Large intestine (tissue), 3 donors: ENCODE data around the gene SMC3. TPM values are rescaled to one million over a fixed set of nuclear protein-coding genes. Genes with fewer than 3 reads are reported as not detected.
"Not testable (repeated sequence)": the region's sequence is repeated elsewhere in the genome, so short reads cannot be mapped to it uniquely, and the experiment has no call there.

Experiments
- DNase-seq, 2 donors: peaks; one replicate each; pipeline versions ENCODE4 v3.0.0 to v3.0.0-alpha.2; 2013
- H3K27ac ChIP-seq: one replicate; pipeline ENCODE4 v1.5.1; 2013; ENCODE audit warnings: low read length
- H3K27me3 ChIP-seq: 2 replicates; pipeline ENCODE4 v1.6.1; 2013; ENCODE audit warnings: low read length; ENCODE audit not compliant: control insufficient read depth, insufficient read depth
- H3K36me3 ChIP-seq: 2 replicates; pipeline ENCODE4 v1.6.1; 2013; ENCODE audit warnings: low read length; ENCODE audit not compliant: control insufficient read depth, insufficient read depth
- H3K4me1 ChIP-seq: one replicate; pipeline ENCODE4 v1.6.1; 2013; ENCODE audit warnings: low read length; ENCODE audit not compliant: control insufficient read depth, insufficient read depth
- H3K4me3 ChIP-seq: one replicate; pipeline ENCODE4 v1.5.1; 2013; ENCODE audit warnings: low read length
- H3K9me3 ChIP-seq: one replicate; pipeline ENCODE4 v1.6.1; 2013; ENCODE audit warnings: mild to moderate bottlenecking, low read depth, low read length, moderate library complexity; ENCODE audit not compliant: control insufficient read depth
- WGBS: methylation state at CpG from one replicate; pipeline ENCODE4 v1.1.5; 2013; ENCODE audit warnings: low lambda C conversion rate; ENCODE audit not compliant: insufficient coverage; 5-methylcytosine and 5-hydroxymethylcytosine counted together
- polyA plus RNA-seq: library from polyadenylated mRNA; unstranded; fragments of 120-200 nt; gene quantifications from one replicate; pipeline ENCODE4 v1.2.1, GENCODE V29; 2013

SMC3 gene
- polyA plus RNA-seq, 1 donor: 62.6 TPM

GRCh38 chr10:110636572-110636931, 69.1 kb downstream of the SMC3 start:
- Histone ChIP-seq H3K4me3 (no peak overlapping the region), H3K36me3 (no peaks in the 10 kb centered on the region), H3K9me3 (no peaks in the 10 kb centered on the region), H3K27me3 (peaks cover 14% of the 10 kb centered on the region), H3K27ac (no peak overlapping the region), H3K4me1 (no peaks in the 10 kb centered on the region)
- no peak for DNase-seq
- WGBS: no CpG with 5 or more reads among the region's 2 CpGs

GRCh38 chr10:110636932-110637557, 69.5 kb downstream of the SMC3 start:
- peaks cover 17% of the 10 kb centered on the region for H3K27me3 ChIP-seq
- no peak overlapping the region for H3K27ac ChIP-seq
- no peaks in the 10 kb centered on the region for H3K9me3 ChIP-seq
- no peaks in the 10 kb centered on the region for H3K4me1 ChIP-seq
- no peak for DNase-seq
- no peak overlapping the region for H3K4me3 ChIP-seq
- no CpG with 5 or more reads among the region's 6 CpGs for WGBS
- H3K36me3 ChIP-seq: no peaks in the 10 kb centered on the region

DNA sequence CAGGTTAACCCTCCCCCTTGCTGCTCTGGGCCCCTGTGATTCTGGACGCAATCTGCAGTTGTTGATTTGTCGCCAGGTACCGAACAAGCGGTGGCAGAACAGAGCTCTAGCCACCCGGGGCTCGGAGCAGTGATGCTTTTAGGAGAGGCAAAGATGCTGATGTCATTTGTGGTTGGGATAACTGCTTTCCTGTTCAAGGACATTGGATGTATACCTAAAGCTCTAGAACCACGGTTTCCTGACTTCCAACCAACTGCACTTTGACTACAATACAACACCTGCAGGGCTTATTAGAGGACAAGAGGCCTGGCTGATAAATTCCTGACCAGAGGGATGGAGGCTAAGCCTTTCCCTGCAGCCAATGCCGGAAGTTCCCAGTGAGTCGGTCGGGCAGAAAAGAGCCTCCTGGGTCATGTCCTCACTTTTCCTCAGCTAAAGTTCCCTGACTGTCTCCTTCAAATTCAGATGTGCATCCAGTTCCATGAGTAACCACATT, 70.1 kb downstream of the SMC3 start:
- Histone ChIP-seq H3K9me3 (no peaks in the 10 kb centered on the region), H3K27me3 (peaks cover 22% of the 10 kb centered on the region), H3K4me3 (no peak overlapping the region), H3K36me3 (no peaks in the 10 kb centered on the region), H3K27ac (no peak overlapping the region), H3K4me1 (no peaks in the 10 kb centered on the region)
- no CpG with 5 or more reads among the region's 10 CpGs for WGBS
- DNase-seq: no peak

GRCh38 chr10:110638319-110638718, 70.8 kb downstream of the SMC3 start:
- DNase-seq: no peak

GRCh38 chr10:110639046-110639445, 71.6 kb downstream of the SMC3 start:
- H3K4me1 ChIP-seq, H3K27ac ChIP-seq, DNase-seq, H3K4me3 ChIP-seq, H3K36me3 ChIP-seq, H3K9me3 ChIP-seq: not testable (repeated sequence)
- H3K27me3 ChIP-seq: peaks cover 36% of the 10 kb centered on the region
- WGBS: 100% methylated on average over 2 of the region's 6 CpGs

More at GRCh38 chr10:110638319-110638718, 70.8 kb downstream of the SMC3 start:
- no CpG with 5 or more reads among the region's 3 CpGs for WGBS
- Histone ChIP-seq H3K27me3 (peaks cover 29% of the 10 kb centered on the region), H3K4me1 (peaks cover 4% of the 10 kb centered on the region), H3K36me3 (no peaks in the 10 kb centered on the region), H3K9me3 (no peaks in the 10 kb centered on the region), H3K4me3 (no peak overlapping the region), H3K27ac (no peak overlapping the region)

GRCh38 chr10:110639858-110640257, 72.4 kb downstream of the SMC3 start:
- Histone ChIP-seq H3K27me3 (peaks cover 43% of the 10 kb centered on the region), H3K4me1 (peaks cover 10% of the 10 kb centered on the region)
- H3K27ac ChIP-seq, DNase-seq, H3K36me3 ChIP-seq, H3K4me3 ChIP-seq, H3K9me3 ChIP-seq: not testable (repeated sequence)
- WGBS: no CpG with 5 or more reads among the region's 6 CpGs

DNA sequence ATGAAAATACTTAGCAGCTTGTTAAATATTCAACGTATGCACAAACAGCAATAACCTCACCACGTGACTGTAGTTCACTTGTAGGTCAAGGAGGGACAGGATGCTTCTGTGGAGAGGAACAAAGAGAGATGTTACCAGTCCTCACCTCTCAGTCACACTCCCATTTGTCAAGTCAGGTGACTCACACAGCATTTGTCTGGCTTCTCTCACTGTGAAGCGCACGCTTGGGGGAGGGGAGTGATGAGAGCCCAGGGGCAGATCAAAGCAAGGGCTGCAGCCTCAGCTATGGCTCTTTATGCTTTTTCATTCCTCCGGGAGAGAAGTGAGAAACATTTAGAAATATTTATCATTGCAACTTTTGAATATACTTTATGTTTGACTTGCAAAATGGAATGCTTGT, 73.8 kb downstream of the SMC3 start:
- no peak overlapping the region for H3K27ac ChIP-seq
- WGBS: 10% methylated on average over 2 of the region's 5 CpGs
- peaks cover 53% of the 10 kb centered on the region for H3K27me3 ChIP-seq
- no peaks in the 10 kb centered on the region for H3K9me3 ChIP-seq
- peak in 1 of 2 donors; percentile 44 for DNase-seq
- H3K36me3 ChIP-seq: no peaks in the 10 kb centered on the region
- H3K4me3 ChIP-seq: no peak overlapping the region
- peaks cover 10% of the 10 kb centered on the region for H3K4me1 ChIP-seq

GRCh38 chr10:110642204-110643034, 74.9 kb downstream of the SMC3 start:
- H3K27me3 ChIP-seq: peaks cover 59% of the 10 kb centered on the region
- no peak overlapping the region for H3K27ac ChIP-seq
- WGBS: 52% methylated on average over 5 of the region's 14 CpGs
- DNase-seq: no peak
- peaks cover 10% of the 10 kb centered on the region for H3K4me1 ChIP-seq
- H3K4me3 ChIP-seq: no peak overlapping the region
- no peaks in the 10 kb centered on the region for H3K9me3 ChIP-seq
- no peaks in the 10 kb centered on the region for H3K36me3 ChIP-seq

GRCh38 chr10:110643035-110643652, 75.6 kb downstream of the SMC3 start:
- DNase-seq: peak in 1 of 2 donors; percentile 21
- H3K4me1 ChIP-seq: peaks cover 10% of the 10 kb centered on the region
- no CpG with 5 or more reads among the region's 40 CpGs for WGBS
- peaks cover 57% of the 10 kb centered on the region for H3K27me3 ChIP-seq
- peak overlapping the region; percentile 33 for H3K4me3 ChIP-seq
- no peaks in the 10 kb centered on the region for H3K9me3 ChIP-seq
- H3K36me3 ChIP-seq: no peaks in the 10 kb centered on the region
- no peak overlapping the region for H3K27ac ChIP-seq
